ENCODE data around the gene STAC2. TPM values are rescaled to one million over a fixed set of nuclear protein-coding genes. Genes with fewer than 3 reads are reported as not detected.
A peak's percentile ranks its signal among the peaks of the same experiment; 100 is the strongest.

STAC2 gene
- total RNA-seq, 4 donors from 2014 or later: 0.18 to 0.19 TPM; not detected in 2

- DNase-seq: no peak
- Histone ChIP-seq H3K27me3 (peaks cover 0 to 28% (median 0%) of the 10 kb centered on the region in 4 donors), H3K36me3 (peaks cover 0 to 3% (median 2%) of the 10 kb centered on the region in 3 donors), H3K4me3 (peak overlapping the region; percentile 12 to 65 (median 42)), H3K4me1 (peaks cover 18 to 52% (median 19%) of the 10 kb centered on the region in 3 donors), H3K27ac (peak overlapping the region; percentile 3 to 58 (median 37)), H3K9me3 (no peaks in the 10 kb centered on the region)
- TF ChIP-seq CTCF (IDR thresholded peaks at IDR 0.05) (no peak), POLR2A (IDR thresholded peaks at IDR 0.05) (no peak)
- 26 to 60% methylated on average over 1 to 10 of the region's 22 CpGs for WGBS, 2 donors
- intact Hi-C loops (cut with DNase I): no loop called here
Measured at GRCh38 chr17:39210093-39210434, 15.7 kb downstream of the STAC2 start.

- H3K27ac ChIP-seq: peak overlapping the region; percentile 28 to 58 (median 49)
- intact Hi-C loops (cut with DNase I): no loop called here
- H3K36me3 ChIP-seq: peaks cover 5 to 9% (median 7%) of the 10 kb centered on the region in 3 donors
- no peaks in the 10 kb centered on the region for H3K9me3 ChIP-seq
- 9 to 13% methylated on average over 2 to 4 of the region's 39 CpGs for whole genome bisulfite sequencing, 2 donors
- peaks cover 0 to 23% (median 0%) of the 10 kb centered on the region in 4 donors for H3K27me3 ChIP-seq
- TF ChIP-seq POLR2A (IDR thresholded peaks at IDR 0.05) (no peak), CTCF (IDR thresholded peaks at IDR 0.05) (no peak)
- H3K4me3 ChIP-seq: peak overlapping the region; percentile 12 to 65 (median 42)
- DNase-seq: no peak
- peaks cover 18 to 52% (median 19%) of the 10 kb centered on the region in 3 donors for H3K4me1 ChIP-seq
Measured at GRCh38 chr17:39209317-39210092, 16.2 kb downstream of the STAC2 start.

- peak overlapping the region in 1 of 4 donors; percentile 65 for H3K4me3 ChIP-seq
- no peak for TF ChIP-seq POLR2A (IDR thresholded peaks at IDR 0.05)
- no peak for TF ChIP-seq CTCF (IDR thresholded peaks at IDR 0.05)
- no peak for DNase-seq
Measured at GRCh38 chr17:39208893-39209292, 16.9 kb downstream of the STAC2 start.

GRCh38 chr17:39208136-39208535, 17.6 kb downstream of the STAC2 start:
- intact Hi-C loops (cut with DNase I): no loop called here
- Histone ChIP-seq H3K36me3 (peaks cover 16 to 22% (median 18%) of the 10 kb centered on the region in 3 donors), H3K9me3 (no peaks in the 10 kb centered on the region), H3K4me3 (no peak overlapping the region), H3K4me1 (peaks cover 17 to 49% (median 18%) of the 10 kb centered on the region in 3 donors), H3K27ac (no peak overlapping the region), H3K27me3 (peaks cover 0 to 14% (median 0%) of the 10 kb centered on the region in 4 donors)
- 52% methylated on average over 6 of the region's 7 CpGs; no CpG with 5 or more reads in 1 of the 2 donors for WGBS, 2 donors
- TF ChIP-seq CTCF (IDR thresholded peaks at IDR 0.05): no peak
- no peak for TF ChIP-seq POLR2A (IDR thresholded peaks at IDR 0.05)
- no peak for DNase-seq

More at GRCh38 chr17:39208893-39209292, 16.9 kb downstream of the STAC2 start:
- Histone ChIP-seq H3K36me3 (peaks cover 8 to 15% (median 11%) of the 10 kb centered on the region in 3 donors), H3K27me3 (peaks cover 0 to 16% (median 0%) of the 10 kb centered on the region in 4 donors), H3K27ac (peak overlapping the region in 3 of 4 donors; percentile 46 to 58 (median 52)), H3K4me1 (peaks cover 18 to 52% (median 19%) of the 10 kb centered on the region in 3 donors), H3K9me3 (no peaks in the 10 kb centered on the region)
- intact Hi-C loops (cut with DNase I): no loop called here
- WGBS, 2 donors: 18 to 35% methylated on average over 4 to 5 of the region's 8 CpGs

- H3K4me3 ChIP-seq: no peak overlapping the region
- TF ChIP-seq CTCF (IDR thresholded peaks at IDR 0.05) (no peak), POLR2A (IDR thresholded peaks at IDR 0.05) (no peak)
- no peak overlapping the region for H3K27ac ChIP-seq
- H3K36me3 ChIP-seq: peaks cover 28 to 42% (median 30%) of the 10 kb centered on the region in 3 donors
- intact Hi-C loops (cut with DNase I): no loop called here
- H3K27me3 ChIP-seq: peaks cover 0 to 6% (median 0%) of the 10 kb centered on the region in 4 donors
- H3K9me3 ChIP-seq: no peaks in the 10 kb centered on the region
- 43 to 74% methylated on average over 1 to 3 of the region's 3 CpGs for WGBS, 2 donors
- peaks cover 25 to 48% (median 29%) of the 10 kb centered on the region in 3 donors for H3K4me1 ChIP-seq
- no peak for DNase-seq
Measured at GRCh38 chr17:39205112-39205526, 20.6 kb downstream of the STAC2 start.

Measured in esophagus squamous epithelium (tissue), 5 donors.